ENCODE results near the gene TNKS2. TPM values are rescaled to one million over a fixed set of nuclear protein-coding genes. Genes with fewer than 3 reads are reported as not detected.

The TNKS2 gene
- total RNA-seq, 1 donor from 2014 or later, result 75.0 TPM

GRCh38 chr10:91787810-91788209, 10.4 kb upstream of the TNKS2 start:
- Mint-ChIP-seq H3K36me3 (ENCODE audit: low read depth) (no peaks in the 10 kb centered on the region), H3K27me3 (ENCODE audit: low read depth) (no peaks in the 10 kb centered on the region), H3K27ac (ENCODE audit: unreplicated experiment) (no peak overlapping the region), H3K9me3 (ENCODE audit: low read depth) (no peaks in the 10 kb centered on the region), H3K4me1 (ENCODE audit: low read depth) (no peaks in the 10 kb centered on the region), H3K4me3 (ENCODE audit: unreplicated experiment) (no peak overlapping the region)
- TF ChIP-seq CTCF (IDR thresholded peaks at IDR 0.05), result no peak
- DNase-seq (ENCODE audit: low spot score), result no peak

DNA sequence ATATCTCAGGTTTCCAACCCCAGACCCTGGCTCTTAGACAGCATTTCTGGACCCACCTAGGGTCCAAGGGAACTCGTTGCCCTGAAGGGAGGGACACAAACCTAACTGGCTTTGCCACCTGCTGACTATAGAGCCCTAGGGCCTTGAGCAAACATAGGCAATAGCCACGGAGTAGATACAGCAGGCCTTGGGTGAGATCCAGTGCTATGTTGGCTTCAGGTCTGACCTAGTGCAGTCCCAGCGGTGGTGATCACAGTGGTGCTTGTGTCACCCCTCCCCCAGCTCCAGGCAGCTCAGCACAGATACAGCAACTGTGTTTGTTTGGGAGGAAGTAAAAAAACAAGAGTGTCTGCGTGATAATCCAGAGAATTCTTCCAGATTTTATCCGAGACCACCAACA, 9.7 kb upstream of the TNKS2 start:
- DNase-seq (ENCODE audit: low spot score), result no peak
- no peaks in the 10 kb centered on the region for H3K9me3 Mint-ChIP-seq (ENCODE audit: low read depth)
- no peaks in the 10 kb centered on the region for H3K36me3 Mint-ChIP-seq (ENCODE audit: low read depth)
- H3K4me3 Mint-ChIP-seq (ENCODE audit: unreplicated experiment), result no peak overlapping the region
- H3K27me3 Mint-ChIP-seq (ENCODE audit: low read depth), result no peaks in the 10 kb centered on the region
- no peak for TF ChIP-seq CTCF (IDR thresholded peaks at IDR 0.05)
- H3K27ac Mint-ChIP-seq (ENCODE audit: unreplicated experiment), result no peak overlapping the region
- H3K4me1 Mint-ChIP-seq (ENCODE audit: low read depth), result no peaks in the 10 kb centered on the region

GRCh38 chr10:91796331-91797047, 1.7 kb upstream of the TNKS2 start:
- H3K4me1 Mint-ChIP-seq (ENCODE audit: low read depth), result peaks cover 34% of the 10 kb centered on the region
- H3K27me3 Mint-ChIP-seq (ENCODE audit: low read depth), result no peaks in the 10 kb centered on the region
- peak overlapping the region; percentile 81 for H3K4me3 Mint-ChIP-seq (ENCODE audit: unreplicated experiment)
- no peak for TF ChIP-seq CTCF (IDR thresholded peaks at IDR 0.05)
- no peaks in the 10 kb centered on the region for H3K36me3 Mint-ChIP-seq (ENCODE audit: low read depth)
- no peak overlapping the region for H3K27ac Mint-ChIP-seq (ENCODE audit: unreplicated experiment)
- no peak for DNase-seq (ENCODE audit: low spot score)
- no peaks in the 10 kb centered on the region for H3K9me3 Mint-ChIP-seq (ENCODE audit: low read depth)

GRCh38 chr10:91797048-91797690, 1.1 kb upstream of the TNKS2 start:
- Mint-ChIP-seq H3K27me3 (ENCODE audit: low read depth) (no peaks in the 10 kb centered on the region), H3K4me1 (ENCODE audit: low read depth) (peaks cover 41% of the 10 kb centered on the region), H3K36me3 (ENCODE audit: low read depth) (no peaks in the 10 kb centered on the region), H3K9me3 (ENCODE audit: low read depth) (no peaks in the 10 kb centered on the region), H3K4me3 (ENCODE audit: unreplicated experiment) (peak overlapping the region; percentile 81), H3K27ac (ENCODE audit: unreplicated experiment) (peak overlapping the region; percentile 95)
- no peak for TF ChIP-seq CTCF (IDR thresholded peaks at IDR 0.05)
- no peak for DNase-seq (ENCODE audit: low spot score)

DNA sequence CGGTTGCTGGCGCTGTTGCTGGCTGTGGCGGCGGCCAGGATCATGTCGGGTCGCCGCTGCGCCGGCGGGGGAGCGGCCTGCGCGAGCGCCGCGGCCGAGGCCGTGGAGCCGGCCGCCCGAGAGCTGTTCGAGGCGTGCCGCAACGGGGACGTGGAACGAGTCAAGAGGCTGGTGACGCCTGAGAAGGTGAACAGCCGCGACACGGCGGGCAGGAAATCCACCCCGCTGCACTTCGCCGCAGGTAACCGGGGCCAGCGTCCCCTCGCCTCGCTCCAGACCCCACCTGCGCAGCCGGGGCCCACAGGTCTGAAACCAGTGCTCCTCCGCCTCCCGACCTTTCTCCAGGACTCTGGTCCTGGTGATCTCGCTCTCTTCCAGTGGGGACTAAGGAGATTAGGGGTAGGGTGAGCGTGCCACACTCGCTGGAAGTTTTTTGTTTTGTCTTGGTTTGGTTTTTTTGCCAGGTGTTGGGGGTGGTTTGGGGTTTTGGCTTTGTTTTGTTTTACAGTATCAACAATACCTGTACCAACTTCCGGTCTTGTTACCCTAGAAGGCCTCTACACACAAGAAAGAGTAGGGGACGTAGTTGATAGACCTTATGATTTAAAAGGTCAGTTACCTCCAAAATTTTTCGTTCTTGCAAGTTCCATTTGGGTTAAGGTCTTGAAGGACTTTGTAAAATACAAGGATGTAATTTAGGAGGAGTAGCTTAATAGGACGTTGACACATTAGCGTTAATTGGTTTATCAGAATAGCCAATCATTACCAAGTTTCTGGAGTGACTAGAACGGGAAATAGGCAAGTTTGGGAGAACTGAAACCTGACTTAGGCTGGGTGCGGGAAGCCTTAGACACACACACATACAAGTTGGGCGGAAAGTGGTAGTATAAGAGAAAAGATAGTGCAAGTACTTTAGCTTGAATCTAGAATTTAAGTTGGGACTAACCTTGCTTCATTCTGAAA, 704 bp downstream of the TNKS2 start:
- H3K4me1 Mint-ChIP-seq (ENCODE audit: low read depth), result peaks cover 57% of the 10 kb centered on the region
- no peaks in the 10 kb centered on the region for H3K36me3 Mint-ChIP-seq (ENCODE audit: low read depth)
- no peak for DNase-seq (ENCODE audit: low spot score)
- TF ChIP-seq CTCF (IDR thresholded peaks at IDR 0.05), result no peak
- peak overlapping the region; percentile 81 for H3K4me3 Mint-ChIP-seq (ENCODE audit: unreplicated experiment)
- H3K27ac Mint-ChIP-seq (ENCODE audit: unreplicated experiment), result peak overlapping the region; percentile 98
- H3K27me3 Mint-ChIP-seq (ENCODE audit: low read depth), result no peaks in the 10 kb centered on the region
- H3K9me3 Mint-ChIP-seq (ENCODE audit: low read depth), result no peaks in the 10 kb centered on the region

Measured in chondrocyte (in vitro differentiated cells).